ENCODE measurements around the gene SYTL3.

Gene SYTL3

DNA sequence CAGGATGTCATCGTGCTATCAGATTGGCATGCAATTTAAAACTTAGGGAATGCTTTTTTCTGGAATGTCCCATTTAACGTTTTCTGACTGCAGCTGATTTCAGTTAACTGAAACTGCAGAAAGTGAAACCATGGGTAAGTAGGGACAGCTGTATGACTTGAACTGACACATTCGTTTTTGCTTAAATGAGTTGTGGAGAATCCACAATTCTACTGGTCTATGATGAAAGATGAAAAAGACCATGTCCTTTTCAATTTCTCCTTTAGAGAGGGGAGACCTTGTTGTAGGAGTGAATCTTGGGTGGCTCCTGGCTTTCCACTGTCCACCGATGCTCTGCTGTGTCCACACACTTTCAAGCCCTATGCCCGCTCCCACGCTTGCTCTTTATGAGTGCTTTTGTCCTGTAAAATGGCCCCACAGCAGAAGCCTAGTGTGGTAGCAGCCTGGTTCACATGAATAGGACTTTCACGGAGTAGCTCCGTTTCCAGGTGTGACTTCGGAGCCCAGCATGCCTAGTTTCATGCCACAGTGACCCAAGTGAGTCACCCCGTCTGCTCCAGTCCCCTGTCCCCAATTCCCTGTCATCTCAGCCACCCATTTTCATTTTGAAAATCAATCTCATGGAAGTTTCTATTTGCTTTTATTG is 27.2 kb upstream of the SYTL3 start:
- H3K4me3 ChIP-seq (replicated peaks; ENCODE audit: low read depth, low read length), result no peak overlapping the region
- TF ChIP-seq CTCF (IDR thresholded peaks at IDR 0.05; ENCODE audit: insufficient read depth, low read length, poor library complexity, severe bottlenecking), result no peak
- no peak for DNase-seq (ENCODE audit: extremely low read depth, insufficient read length)
- H3K27me3 ChIP-seq (replicated peaks; ENCODE audit: control insufficient read depth, insufficient read depth, low read length), result no peaks in the 10 kb centered on the region
- peaks cover 24% of the 10 kb centered on the region for H3K36me3 ChIP-seq (ENCODE audit: control insufficient read depth, insufficient read depth, low read length)

DNA sequence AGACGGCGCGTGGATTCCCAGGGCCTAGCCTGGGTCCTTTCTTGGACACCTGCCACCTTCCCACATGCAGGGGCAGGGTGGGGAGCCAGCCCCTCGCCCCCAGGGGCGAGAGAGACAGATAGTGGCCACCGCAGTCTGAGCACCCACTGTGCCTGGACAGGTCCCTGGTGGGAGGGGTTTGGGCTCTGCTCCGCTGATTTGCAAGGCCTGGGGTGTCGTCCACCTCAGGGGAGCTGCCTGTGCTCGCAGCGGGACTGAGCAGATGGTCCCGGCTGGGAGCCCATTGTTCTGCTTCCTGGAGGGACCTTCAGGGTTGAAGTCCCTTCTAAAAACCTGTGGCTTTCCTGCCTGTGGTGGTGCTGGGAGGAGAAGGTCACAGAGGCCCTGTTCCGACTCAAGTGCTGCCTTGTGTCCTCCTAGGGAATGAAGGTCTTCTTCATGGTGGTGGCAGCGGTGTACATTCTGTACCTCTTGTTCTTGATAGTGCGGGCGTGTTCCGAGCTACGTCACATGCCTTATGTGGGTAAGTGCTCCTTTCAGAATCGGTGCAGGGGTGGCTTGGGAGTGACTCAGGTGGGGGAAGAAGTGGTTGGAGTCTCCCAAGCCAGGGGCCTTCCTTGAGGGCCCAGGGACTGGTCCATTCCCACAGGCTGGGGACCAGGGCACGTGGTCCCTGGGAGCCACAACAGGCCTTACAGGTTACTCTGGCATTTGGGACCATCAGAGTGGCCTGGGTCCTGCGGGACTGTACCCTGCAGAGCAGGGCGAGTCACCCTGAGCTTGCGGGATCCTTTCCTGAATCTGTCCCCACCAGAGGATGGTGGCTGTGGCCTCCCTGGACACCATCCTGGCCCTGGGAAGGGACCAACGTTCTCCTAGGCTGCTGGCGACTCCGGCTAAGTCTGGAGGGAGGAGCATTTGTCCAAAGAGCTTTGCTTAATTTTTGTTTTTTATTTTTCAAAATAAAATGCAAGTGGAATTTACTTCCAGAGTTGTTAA is 24.9 kb upstream of the SYTL3 start:
- H3K4me3 ChIP-seq (replicated peaks; ENCODE audit: low read depth, low read length), result no peak overlapping the region
- peaks cover 34% of the 10 kb centered on the region for H3K36me3 ChIP-seq (ENCODE audit: control insufficient read depth, insufficient read depth, low read length)
- no peak for TF ChIP-seq CTCF (IDR thresholded peaks at IDR 0.05; ENCODE audit: insufficient read depth, low read length, poor library complexity, severe bottlenecking)
- DNase-seq (ENCODE audit: extremely low read depth, insufficient read length), result no peak
- H3K27me3 ChIP-seq (replicated peaks; ENCODE audit: control insufficient read depth, insufficient read depth, low read length), result no peaks in the 10 kb centered on the region

GRCh38 chr6:158625881-158626305 is 24.0 kb upstream of the SYTL3 start:
- no peak for DNase-seq (ENCODE audit: extremely low read depth, insufficient read length)
- Histone ChIP-seq H3K36me3 (ENCODE audit: control insufficient read depth, insufficient read depth, low read length) (peaks cover 38% of the 10 kb centered on the region), H3K27me3 (replicated peaks; ENCODE audit: control insufficient read depth, insufficient read depth, low read length) (no peaks in the 10 kb centered on the region), H3K4me3 (replicated peaks; ENCODE audit: low read depth, low read length) (no peak overlapping the region)
- TF ChIP-seq CTCF (IDR thresholded peaks at IDR 0.05; ENCODE audit: insufficient read depth, low read length, poor library complexity, severe bottlenecking), result no peak

- Histone ChIP-seq H3K27me3 (replicated peaks; ENCODE audit: control insufficient read depth, insufficient read depth, low read length) (no peaks in the 10 kb centered on the region), H3K36me3 (ENCODE audit: control insufficient read depth, insufficient read depth, low read length) (peaks cover 34% of the 10 kb centered on the region), H3K4me3 (replicated peaks; ENCODE audit: low read depth, low read length) (no peak overlapping the region)
- TF ChIP-seq CTCF (IDR thresholded peaks at IDR 0.05; ENCODE audit: insufficient read depth, low read length, poor library complexity, severe bottlenecking), result no peak
- DNase-seq (ENCODE audit: extremely low read depth, insufficient read length), result no peak
These were observed 23.3 kb upstream of the SYTL3 start for GRCh38 chr6:158626360-158627167.

- H3K4me3 ChIP-seq (replicated peaks; ENCODE audit: low read depth, low read length), result no peak overlapping the region
- peaks cover 30% of the 10 kb centered on the region for H3K36me3 ChIP-seq (ENCODE audit: control insufficient read depth, insufficient read depth, low read length)
- no peaks in the 10 kb centered on the region for H3K27me3 ChIP-seq (replicated peaks; ENCODE audit: control insufficient read depth, insufficient read depth, low read length)
- no peak for TF ChIP-seq CTCF (IDR thresholded peaks at IDR 0.05; ENCODE audit: insufficient read depth, low read length, poor library complexity, severe bottlenecking)
- no peak for DNase-seq (ENCODE audit: extremely low read depth, insufficient read length)
These were observed 22.5 kb upstream of the SYTL3 start for GRCh38 chr6:158627168-158627939.

Data from GM06990 (cell line).